ENCODE data around the gene ZBTB48. TPM values are rescaled to one million over a fixed set of nuclear protein-coding genes. Genes with fewer than 3 reads are reported as not detected.
A peak's percentile ranks its signal among the peaks of the same experiment; 100 is the strongest.

The ZBTB48 gene
- polyA plus RNA-seq, 1 of the 3 experiments (the other 2 are of a cell fraction): 31.2 TPM

- Histone ChIP-seq H3K9ac (no peak overlapping the region), H3K27me3 (ENCODE audit: insufficient read depth) (no peaks in the 10 kb centered on the region), H2AFZ (ENCODE audit: low read depth) (no peak overlapping the region), H3K27ac (ENCODE audit: low read depth in 2 of 2, low read length in 1 of 2) (no peak overlapping the region), H3K4me2 (no peak overlapping the region), H3K36me3 (replicated peaks in 1 of 2; ENCODE audit: control insufficient read depth in 1 of 2, insufficient read depth in 2 of 2, low read length in 1 of 2) (peaks cover 0 to 4% of the 10 kb centered on the region in 2 experiments), H3K9me3 (no peaks in the 10 kb centered on the region), H4K20me1 (ENCODE audit: insufficient read depth) (peaks cover 9% of the 10 kb centered on the region; the same call in 1 of the 2 replicates), H3K9me2 (no peaks in the 10 kb centered on the region), H3K4me3 (ENCODE audit: low read depth in 2 of 2, low read length in 1 of 2) (no peak overlapping the region), H3K79me2 (ENCODE audit: insufficient read depth) (peaks cover 30% of the 10 kb centered on the region), H3K4me1 (ENCODE audit: control insufficient read depth in 1 of 2, insufficient read depth in 2 of 2, low read depth in 1 of 2, low read length in 1 of 2) (peaks cover 10 to 26% of the 10 kb centered on the region in 2 experiments; a peak in 2 of 4 replicates), H3F3A (replicated peaks; ENCODE audit: insufficient read depth) (peaks cover 14% of the 10 kb centered on the region)
- 95% methylated on average over 19 of the region's 19 CpGs for WGBS (ENCODE audit: low lambda C conversion rate)
- no peak for TF ChIP-seq FOXJ3 (CRISPR knock-in tag; IDR thresholded peaks at IDR 0.05)
- TF ChIP-seq MEF2A (IDR thresholded peaks at IDR 0.05; ENCODE audit: borderline replicate concordance, low read depth): no peak
- no peak for TF ChIP-seq GATA2 (CRISPR knock-in tag; IDR thresholded peaks at IDR 0.05)
- no peak for TF ChIP-seq JUND (IDR thresholded peaks at IDR 0.05)
- TF ChIP-seq TAF1 (IDR thresholded peaks at IDR 0.05; ENCODE audit: borderline replicate concordance, low read depth, low read length): no peak
- TF ChIP-seq CHD2 (IDR thresholded peaks at IDR 0.05; ENCODE audit: low read length, partially characterized antibody): no peak
- CTCF ChIA-PET: interaction anchor here (0.9 to 4.0 kb wide), 6 partner anchors 10 to 128 kb away, joined by 3 to 19 read pairs (median 4); partner anchors contain the start of genes NOL9, PHF13 and TAS1R1
- POLR2A ChIA-PET: no interaction called here
- DNase-seq: no peak
Measured at GRCh38 chr1:6603915-6604558, 24.2 kb downstream of the ZBTB48 start.

- POLR2A ChIA-PET: interaction anchor here (1.0 kb wide), 1 partner anchor 10 kb away, joined by 3 read pairs; no protein-coding TSS in a partner anchor
- under 1% methylated on average over 23 of the region's 67 CpGs for WGBS (ENCODE audit: low lambda C conversion rate)
Measured at GRCh38 chr1:6612641-6613360, 33.0 kb downstream of the ZBTB48 start.

GRCh38 chr1:6613361-6614018 is 33.7 kb downstream of the ZBTB48 start, which contains the start of gene PHF13:
Gene PHF13, plus strand, starts transcription at chr1:6613731. Its CDS starts 336 bp downstream, at chr1:6614067.
- Histone ChIP-seq H3K9ac (peak within 1 kb of the TSS; percentile 86), H3K4me2 (peak within 1 kb of the TSS; percentile 93), H3K9me3 (no peaks in the 10 kb centered on the region), H2AFZ (ENCODE audit: low read depth) (peak within 1 kb of the TSS; percentile 95), H3K4me3 (ENCODE audit: low read depth in 2 of 2, low read length in 1 of 2) (peak within 1 kb of the TSS; percentile 75 to 90), H4K20me1 (ENCODE audit: insufficient read depth) (peaks cover 33% of the 10 kb centered on the region), H3K27me3 (ENCODE audit: insufficient read depth) (no peaks in the 10 kb centered on the region), H3K79me2 (ENCODE audit: insufficient read depth) (peaks cover 44% of the 10 kb centered on the region), H3K36me3 (replicated peaks in 1 of 2; ENCODE audit: control insufficient read depth in 1 of 2, insufficient read depth in 2 of 2, low read length in 1 of 2) (peaks cover 0 to 3% of the 10 kb centered on the region in 2 experiments), H3K4me1 (ENCODE audit: control insufficient read depth in 1 of 2, insufficient read depth in 2 of 2, low read depth in 1 of 2, low read length in 1 of 2) (peaks cover 0 to 7% of the 10 kb centered on the region in 2 experiments; a peak in 1 of 4 replicates), H3K9me2 (no peaks in the 10 kb centered on the region), H3K27ac (ENCODE audit: low read depth in 2 of 2, low read length in 1 of 2) (peak within 1 kb of the TSS; percentile 77 to 78), H3F3A (replicated peaks; ENCODE audit: insufficient read depth) (peaks cover 14% of the 10 kb centered on the region)
- ChIA-PET CTCF (interaction anchor here (1.0 to 1.1 kb wide), 2 partner anchors 10 to 58 kb away, joined by 4 to 5 read pairs; partner anchors contain the start of genes KLHL21, NOL9 and TAS1R1), POLR2A (interaction anchor here (0.6 kb wide), 1 partner anchor 67 kb away, joined by 3 read pairs; no protein-coding TSS in a partner anchor)
- WGBS (ENCODE audit: low lambda C conversion rate): 0% methylated on average over 11 of the region's 84 CpGs
- DNase-seq: peak; percentile 100
- TF ChIP-seq EZH2phosphoT487 (IDR thresholded peaks at IDR 0.05; ENCODE audit: borderline replicate concordance, low read depth): no peak
- no peak for TF ChIP-seq ZBTB33 (IDR thresholded peaks at IDR 0.05; ENCODE audit: borderline replicate concordance, low read depth)
- TF ChIP-seq IRF3 (IDR thresholded peaks at IDR 0.05; ENCODE audit: low read depth, low read length): no peak
- TF ChIP-seq JUND (IDR thresholded peaks at IDR 0.05): no peak
- no peak for TF ChIP-seq PBX3 (IDR thresholded peaks at IDR 0.05)
- peak; percentile 72; the same call in 1 of the 2 replicates for TF ChIP-seq MXI1 (IDR thresholded peaks at IDR 0.05; ENCODE audit: low read depth, low read length)
- peak; percentile 14; the same call in 1 of the 2 replicates for TF ChIP-seq NRF1 (IDR thresholded peaks at IDR 0.05; ENCODE audit: low read depth, low read length)

More at GRCh38 chr1:6612641-6613360, 33.0 kb downstream of the ZBTB48 start:
- H3K79me2 ChIP-seq (ENCODE audit: insufficient read depth): peaks cover 37% of the 10 kb centered on the region
- no peaks in the 10 kb centered on the region for H3K27me3 ChIP-seq (ENCODE audit: insufficient read depth)
- H3K36me3 ChIP-seq (replicated peaks in 1 of 2; ENCODE audit: control insufficient read depth in 1 of 2, insufficient read depth in 2 of 2, low read length in 1 of 2): no peaks in the 10 kb centered on the region
- peaks cover 26% of the 10 kb centered on the region for H4K20me1 ChIP-seq (ENCODE audit: insufficient read depth)
- peak overlapping the region; percentile 67 to 90 for H3K4me3 ChIP-seq (ENCODE audit: low read depth in 2 of 2, low read length in 1 of 2)
- TF ChIP-seq MEF2A (IDR thresholded peaks at IDR 0.05; ENCODE audit: borderline replicate concordance, low read depth): no peak
- peak; percentile 30 for TF ChIP-seq RAD21 (IDR thresholded peaks at IDR 0.05; ENCODE audit: low read length)
- DNase-seq: peak; percentile 62
- H3K9me2 ChIP-seq: no peaks in the 10 kb centered on the region
- peak overlapping the region; percentile 93 for H3K4me2 ChIP-seq
- no peaks in the 10 kb centered on the region for H3K9me3 ChIP-seq
- peak overlapping the region; percentile 73 to 78 for H3K27ac ChIP-seq (ENCODE audit: low read depth in 2 of 2, low read length in 1 of 2)
- peaks cover 14% of the 10 kb centered on the region for H3F3A ChIP-seq (replicated peaks; ENCODE audit: insufficient read depth)
- peaks cover 0 to 7% of the 10 kb centered on the region in 2 experiments; a peak in 1 of 4 replicates for H3K4me1 ChIP-seq (ENCODE audit: control insufficient read depth in 1 of 2, insufficient read depth in 2 of 2, low read depth in 1 of 2, low read length in 1 of 2)
- H2AFZ ChIP-seq (ENCODE audit: low read depth): peak overlapping the region; percentile 95
- H3K9ac ChIP-seq: peak overlapping the region; percentile 70
- CTCF ChIA-PET: interaction anchor here (0.7 to 1.5 kb wide), 5 partner anchors 10 to 58 kb away, joined by 3 to 6 read pairs (median 4); partner anchors contain the start of genes KLHL21, NOL9, TAS1R1 and ZBTB48

Measured in SK-N-SH (cell line).